ENCODE data around the gene PPDPF.

- no peak for TF ChIP-seq CTCF (conservative IDR thresholded peaks at IDR 0.05 in 1 of 2, IDR thresholded peaks at IDR 0.05 in 1 of 2; ENCODE audit: low read depth in 1 of 2, low read length in 2 of 2)
- no peak for TF ChIP-seq EZH2 (IDR thresholded peaks at IDR 0.05; ENCODE audit: low read length, missing control alignments)
Measured at GRCh38 chr20:63542031-63542559, 21.5 kb downstream of the PPDPF start.
